22Rv1 (cell line): ENCODE measurements around the gene CGB8.
"Not testable (repeated sequence)": the region's sequence is repeated elsewhere in the genome, so short reads cannot be mapped to it uniquely, and the experiment has no call there.

Source experiments
- H3K27ac ChIP-seq: fragments of 450-650 bp; 2 replicates; pipeline ENCODE4 v1.5.1; 2017
- ZFX ChIP-seq: fragments of 450-650 bp; IDR thresholded peaks from 2 replicates; pipeline ENCODE4 v1.6.1; 2017; ENCODE audit warnings: antibody characterized with exemption, borderline replicate concordance
- TF ChIP-seq, protein P1 (sequence below): fragments of 450-650 bp; IDR thresholded peaks from 2 replicates; pipeline ENCODE4 v1.5.1; 2017; ENCODE audit warnings: mild to moderate bottlenecking

Gene CGB8

GRCh38 chr19:49049011-49049410 lies at the start of gene CGB8:
Gene CGB8 (minus strand): TSS chr19:49049111. CDS start chr19:49048739, 372 bp downstream.
- H3K27ac ChIP-seq, result not testable (repeated sequence)

GRCh38 chr19:49097453-49098288 lies 48.8 kb upstream of the CGB8 start:
- TF ChIP-seq, protein P1, sequence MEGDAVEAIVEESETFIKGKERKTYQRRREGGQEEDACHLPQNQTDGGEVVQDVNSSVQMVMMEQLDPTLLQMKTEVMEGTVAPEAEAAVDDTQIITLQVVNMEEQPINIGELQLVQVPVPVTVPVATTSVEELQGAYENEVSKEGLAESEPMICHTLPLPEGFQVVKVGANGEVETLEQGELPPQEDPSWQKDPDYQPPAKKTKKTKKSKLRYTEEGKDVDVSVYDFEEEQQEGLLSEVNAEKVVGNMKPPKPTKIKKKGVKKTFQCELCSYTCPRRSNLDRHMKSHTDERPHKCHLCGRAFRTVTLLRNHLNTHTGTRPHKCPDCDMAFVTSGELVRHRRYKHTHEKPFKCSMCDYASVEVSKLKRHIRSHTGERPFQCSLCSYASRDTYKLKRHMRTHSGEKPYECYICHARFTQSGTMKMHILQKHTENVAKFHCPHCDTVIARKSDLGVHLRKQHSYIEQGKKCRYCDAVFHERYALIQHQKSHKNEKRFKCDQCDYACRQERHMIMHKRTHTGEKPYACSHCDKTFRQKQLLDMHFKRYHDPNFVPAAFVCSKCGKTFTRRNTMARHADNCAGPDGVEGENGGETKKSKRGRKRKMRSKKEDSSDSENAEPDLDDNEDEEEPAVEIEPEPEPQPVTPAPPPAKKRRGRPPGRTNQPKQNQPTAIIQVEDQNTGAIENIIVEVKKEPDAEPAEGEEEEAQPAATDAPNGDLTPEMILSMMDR, result peak; percentile 98
- no peak for TF ChIP-seq ZFX
- peak overlapping the region; percentile 89 for H3K27ac ChIP-seq

GRCh38 chr19:49094505-49095482 lies 45.9 kb upstream of the CGB8 start:
- 0 out of 2 replicates have a peak overlapping the region, but pooled peaks have one; percentile 17 for H3K27ac ChIP-seq
- TF ChIP-seq ZFX, result no peak
- TF ChIP-seq, protein P1, result no peak

DNA sequence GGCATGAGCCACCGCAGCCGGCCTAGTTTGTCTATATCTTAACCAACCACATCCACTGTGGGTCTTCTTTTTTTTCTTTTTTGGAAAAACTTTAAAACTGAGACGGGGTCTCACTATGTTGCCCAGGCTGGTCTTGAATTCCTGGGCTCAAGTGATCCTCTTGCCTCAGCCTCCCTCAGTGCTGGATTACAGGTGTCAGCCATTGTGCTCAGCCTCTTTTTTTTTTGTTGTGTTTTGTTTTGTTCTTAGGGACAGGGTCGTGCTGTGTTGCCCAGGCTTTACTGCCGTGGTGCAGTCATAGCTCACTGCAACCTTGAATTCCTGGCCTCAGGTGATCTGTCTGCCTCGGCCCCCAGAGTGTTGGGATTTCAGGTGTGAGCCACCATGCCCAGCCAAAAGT lies 43.8 kb upstream of the CGB8 start:
- TF ChIP-seq, protein P1, result no peak
- no peak for TF ChIP-seq ZFX
- H3K27ac ChIP-seq, result no peak overlapping the region

- no peak overlapping the region for H3K27ac ChIP-seq
- TF ChIP-seq, protein P1, result no peak
- no peak for TF ChIP-seq ZFX
Observed at GRCh38 chr19:49091391-49092038, 42.6 kb upstream of the CGB8 start.

- H3K27ac ChIP-seq, result peak overlapping the region; percentile 84
- TF ChIP-seq ZFX, result no peak
- TF ChIP-seq, protein P1, result no peak
Observed at GRCh38 chr19:49086296-49086695, 37.4 kb upstream of the CGB8 start.

GRCh38 chr19:49085868-49086232 lies 36.9 kb upstream of the CGB8 start:
- H3K27ac ChIP-seq, result peak overlapping the region; percentile 84
- no peak for TF ChIP-seq ZFX
- TF ChIP-seq, protein P1, result no peak
